Liver (tissue), 9 donors: ENCODE results near the gene SCTR. TPM values are rescaled to one million over a fixed set of nuclear protein-coding genes. Genes with fewer than 3 reads are reported as not detected.

Experiments
- DNase-seq: peaks from one replicate; pipeline ENCODE4 v3.0.0-alpha.2; 2017; ENCODE audit warnings: low spot score
- H3K27ac ChIP-seq, 2 donors: one replicate each; pipeline ENCODE4 v1.7.0; 2013; ENCODE audit warnings: inconsistent platforms in 2 of 2, low read length in 2 of 2, control low read depth in 1 of 2, low read depth in 1 of 2, mild to moderate bottlenecking in 1 of 2
- H3K27me3 ChIP-seq, 4 donors: one replicate each; pipeline versions ENCODE4 v1.6.1 to v1.7.0; 2013; ENCODE audit warnings: low read length in 3 of 4, inconsistent platforms in 1 of 4, mild to moderate bottlenecking in 1 of 4, moderate library complexity in 1 of 4; ENCODE audit not compliant: control insufficient read depth in 4 of 4, insufficient read depth in 4 of 4
- H3K36me3 ChIP-seq, 4 donors: one replicate each; pipeline versions ENCODE4 v1.6.1 to v1.7.0; 2013; ENCODE audit warnings: low read length in 3 of 4, mild to moderate bottlenecking in 3 of 4, low read depth in 1 of 4, moderate library complexity in 1 of 4; ENCODE audit not compliant: control insufficient read depth in 4 of 4, insufficient read depth in 3 of 4
- H3K4me1 ChIP-seq, 4 donors: one replicate each; pipeline versions ENCODE4 v1.6.1 to v1.7.0; 2013; ENCODE audit warnings: low read length in 3 of 4, mild to moderate bottlenecking in 3 of 4, moderate library complexity in 1 of 4; ENCODE audit not compliant: control insufficient read depth in 4 of 4, insufficient read depth in 4 of 4
- H3K4me3 ChIP-seq, 3 donors: one replicate each; pipeline versions ENCODE4 v1.6.1 to v1.7.0; 2013; ENCODE audit warnings: low read length in 3 of 3, control low read depth in 1 of 3, low read depth in 1 of 3, mild to moderate bottlenecking in 1 of 3
- H3K9ac ChIP-seq, 2 donors: one replicate each; pipeline ENCODE4 v1.7.0; 2013; ENCODE audit warnings: low read length in 2 of 2, mild to moderate bottlenecking in 2 of 2, moderate library complexity in 2 of 2, control low read depth in 1 of 2, low read depth in 1 of 2
- H3K9me3 ChIP-seq, 4 donors: one replicate each; pipeline versions ENCODE4 v1.6.1 to v1.7.0; 2013; ENCODE audit warnings: low read length in 3 of 4; ENCODE audit not compliant: control insufficient read depth in 4 of 4
- ATF3 ChIP-seq: IDR thresholded peaks from 2 replicates; pipeline ENCODE4 v1.6.1; 2016; ENCODE audit warnings: antibody characterized with exemption
- EGR1 ChIP-seq, 2 donors: IDR thresholded peaks; 2 replicates each; pipeline ENCODE4 v1.6.1; 2016 to 2018; ENCODE audit warnings: antibody characterized with exemption in 2 of 2, low read depth in 2 of 2
- FOXA1 ChIP-seq: IDR thresholded peaks from 2 replicates; pipeline ENCODE4 v1.6.1; 2016; ENCODE audit warnings: antibody characterized with exemption
- FOXA2 ChIP-seq: IDR thresholded peaks from 2 replicates; pipeline ENCODE4 v1.6.1; 2016; ENCODE audit warnings: antibody characterized with exemption
- GABPA ChIP-seq, 2 donors: IDR thresholded peaks in 1 of 2; conservative IDR thresholded peaks in 1 of 2; 2 replicates each; pipeline ENCODE4 v1.6.1; 2016; ENCODE audit warnings: antibody characterized with exemption in 2 of 2, mild to moderate bottlenecking in 1 of 2, moderate library complexity in 1 of 2
- HNF4G ChIP-seq: IDR thresholded peaks from 2 replicates; pipeline ENCODE4 v1.6.1; 2016; ENCODE audit warnings: antibody characterized with exemption
- JUND ChIP-seq, 2 donors: IDR thresholded peaks; 2 replicates each; pipeline ENCODE4 v1.6.1; 2016; ENCODE audit warnings: antibody characterized with exemption in 2 of 2
- NR2F2 ChIP-seq: IDR thresholded peaks from 2 replicates; pipeline ENCODE4 v1.6.1; 2016; ENCODE audit warnings: antibody characterized with exemption
- RAD21 ChIP-seq, 2 donors: IDR thresholded peaks; 2 replicates each; pipeline ENCODE4 v1.6.1; 2016; ENCODE audit warnings: antibody characterized with exemption in 2 of 2, mild to moderate bottlenecking in 2 of 2
- REST ChIP-seq: IDR thresholded peaks from 2 replicates; pipeline ENCODE4 v1.6.1; 2016; ENCODE audit warnings: antibody characterized with exemption, mild to moderate bottlenecking
- RXRA ChIP-seq, 2 donors: IDR thresholded peaks; 2 replicates each; pipeline ENCODE4 v1.6.1; 2017 to 2018; ENCODE audit warnings: antibody characterized with exemption in 2 of 2, mild to moderate bottlenecking in 1 of 2
- SP1 ChIP-seq: IDR thresholded peaks from 2 replicates; pipeline ENCODE4 v1.6.1; 2018; ENCODE audit warnings: antibody characterized with exemption, mild to moderate bottlenecking
- TAF1 ChIP-seq: conservative IDR thresholded peaks from 2 replicates; pipeline ENCODE4 v1.6.1; 2016; ENCODE audit warnings: antibody characterized with exemption, mild to moderate bottlenecking
- YY1 ChIP-seq: IDR thresholded peaks from 2 replicates; pipeline ENCODE4 v1.6.1; 2016; ENCODE audit warnings: antibody characterized with exemption, mild to moderate bottlenecking
- WGBS: extraction: QIAGEN DNeasy Blood & Tissue Kit; methylation state at CpG from one replicate; pipeline ENCODE4 v1.1.7; 2013; 5-methylcytosine and 5-hydroxymethylcytosine counted together
- polyA plus RNA-seq, 2 donors: library from polyadenylated mRNA; stranded (reverse) in 1 of 2; unstranded in 1 of 2; fragments of 200-250 nt in 1 of 2; fragments of >200 nt in 1 of 2; fragmentation: Nextera tagmentation in 1 of 2; extraction: Ambion mirVana in 1 of 2; gene quantifications; one replicate each; pipeline versions ENCODE4 v1.2.1 to v1.2.3, GENCODE V29; 2013 to 2015
- total RNA-seq, 2 donors: library from RNA; depleted of rRNA; stranded (reverse); fragments of >200 nt; gene quantifications; one replicate each; pipeline ENCODE4 v1.2.3, GENCODE V29; 2014
- TF ChIP-seq, protein P1 (sequence below): IDR thresholded peaks from 2 replicates; pipeline ENCODE4 v1.6.1; 2016; ENCODE audit warnings: antibody characterized with exemption
- TF ChIP-seq, protein P2 (sequence below): IDR thresholded peaks from 2 replicates; pipeline ENCODE4 v1.6.1; 2016; ENCODE audit warnings: antibody characterized with exemption
- TF ChIP-seq, protein P3 (sequence below): fragments of 150-350 bp; IDR thresholded peaks from 2 replicates; pipeline ENCODE4 v1.5.1; 2017; ENCODE audit warnings: improper control_type of control experiment, low read depth, low read length; ENCODE audit not compliant: missing input control
- donor health status: healthy.
- donor health status: healthy.
- donor health status: healthy.
- donor health status: healthy.
- donor health status: healthy.

Gene SCTR
- total and polyA plus RNA-seq, 4 donors, result 0.17 to 0.47 (median 0.29) TPM

- Histone ChIP-seq H3K27me3 (no peaks in the 10 kb centered on the region), H3K36me3 (no peaks in the 10 kb centered on the region), H3K4me1 (no peaks in the 10 kb centered on the region), H3K9me3 (no peaks in the 10 kb centered on the region), H3K4me3 (no peak overlapping the region), H3K27ac (no peak overlapping the region), H3K9ac (no peak overlapping the region)
- 94% methylated on average over 5 of the region's 5 CpGs for WGBS
- no peak for DNase-seq
- TF ChIP-seq, protein P1, sequence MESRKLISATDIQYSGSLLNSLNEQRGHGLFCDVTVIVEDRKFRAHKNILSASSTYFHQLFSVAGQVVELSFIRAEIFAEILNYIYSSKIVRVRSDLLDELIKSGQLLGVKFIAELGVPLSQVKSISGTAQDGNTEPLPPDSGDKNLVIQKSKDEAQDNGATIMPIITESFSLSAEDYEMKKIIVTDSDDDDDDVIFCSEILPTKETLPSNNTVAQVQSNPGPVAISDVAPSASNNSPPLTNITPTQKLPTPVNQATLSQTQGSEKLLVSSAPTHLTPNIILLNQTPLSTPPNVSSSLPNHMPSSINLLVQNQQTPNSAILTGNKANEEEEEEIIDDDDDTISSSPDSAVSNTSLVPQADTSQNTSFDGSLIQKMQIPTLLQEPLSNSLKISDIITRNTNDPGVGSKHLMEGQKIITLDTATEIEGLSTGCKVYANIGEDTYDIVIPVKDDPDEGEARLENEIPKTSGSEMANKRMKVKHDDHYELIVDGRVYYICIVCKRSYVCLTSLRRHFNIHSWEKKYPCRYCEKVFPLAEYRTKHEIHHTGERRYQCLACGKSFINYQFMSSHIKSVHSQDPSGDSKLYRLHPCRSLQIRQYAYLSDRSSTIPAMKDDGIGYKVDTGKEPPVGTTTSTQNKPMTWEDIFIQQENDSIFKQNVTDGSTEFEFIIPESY, result no peak
- TF ChIP-seq SP1 (no peak), JUND (IDR thresholded peaks at IDR 0.05) (no peak), NR2F2 (no peak), FOXA1 (no peak), FOXA2 (no peak), RXRA (IDR thresholded peaks at IDR 0.05) (no peak), REST (no peak), GABPA (IDR thresholded peaks at IDR 0.05 in 1 of 2, conservative IDR thresholded peaks at IDR 0.05 in 1 of 2) (no peak), HNF4G (no peak), YY1 (no peak), RAD21 (IDR thresholded peaks at IDR 0.05) (no peak), ATF3 (no peak), EGR1 (IDR thresholded peaks at IDR 0.05; ENCODE audit: low read depth in 2 of 2) (no peak)
- TF ChIP-seq, protein P2, sequence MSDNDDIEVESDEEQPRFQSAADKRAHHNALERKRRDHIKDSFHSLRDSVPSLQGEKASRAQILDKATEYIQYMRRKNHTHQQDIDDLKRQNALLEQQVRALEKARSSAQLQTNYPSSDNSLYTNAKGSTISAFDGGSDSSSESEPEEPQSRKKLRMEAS, result no peak
- TF ChIP-seq, protein P3, sequence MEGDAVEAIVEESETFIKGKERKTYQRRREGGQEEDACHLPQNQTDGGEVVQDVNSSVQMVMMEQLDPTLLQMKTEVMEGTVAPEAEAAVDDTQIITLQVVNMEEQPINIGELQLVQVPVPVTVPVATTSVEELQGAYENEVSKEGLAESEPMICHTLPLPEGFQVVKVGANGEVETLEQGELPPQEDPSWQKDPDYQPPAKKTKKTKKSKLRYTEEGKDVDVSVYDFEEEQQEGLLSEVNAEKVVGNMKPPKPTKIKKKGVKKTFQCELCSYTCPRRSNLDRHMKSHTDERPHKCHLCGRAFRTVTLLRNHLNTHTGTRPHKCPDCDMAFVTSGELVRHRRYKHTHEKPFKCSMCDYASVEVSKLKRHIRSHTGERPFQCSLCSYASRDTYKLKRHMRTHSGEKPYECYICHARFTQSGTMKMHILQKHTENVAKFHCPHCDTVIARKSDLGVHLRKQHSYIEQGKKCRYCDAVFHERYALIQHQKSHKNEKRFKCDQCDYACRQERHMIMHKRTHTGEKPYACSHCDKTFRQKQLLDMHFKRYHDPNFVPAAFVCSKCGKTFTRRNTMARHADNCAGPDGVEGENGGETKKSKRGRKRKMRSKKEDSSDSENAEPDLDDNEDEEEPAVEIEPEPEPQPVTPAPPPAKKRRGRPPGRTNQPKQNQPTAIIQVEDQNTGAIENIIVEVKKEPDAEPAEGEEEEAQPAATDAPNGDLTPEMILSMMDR, result no peak
These were observed 62.5 kb downstream of the SCTR start for GRCh38 chr2:119461811-119462210.

DNA sequence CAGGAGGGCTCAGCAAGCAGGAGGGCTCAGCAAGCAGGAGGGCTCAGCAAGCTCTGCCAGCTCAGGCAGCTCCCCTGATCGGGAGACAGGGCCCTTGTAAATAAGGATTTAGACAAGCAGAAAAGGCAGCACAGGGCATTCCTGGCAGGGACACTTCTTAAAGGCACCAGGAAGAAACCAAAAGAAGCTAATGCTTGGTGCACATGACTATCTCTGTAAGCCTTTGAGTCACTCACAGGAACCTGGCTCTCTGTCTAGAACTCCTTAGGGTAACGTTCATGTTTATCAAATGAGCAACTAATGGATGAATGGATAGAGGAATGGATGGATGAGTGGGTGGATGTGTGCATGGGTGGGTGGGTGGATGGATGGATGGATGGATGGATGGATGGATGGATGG lies 64.2 kb downstream of the SCTR start:
- Histone ChIP-seq H3K4me1 (no peaks in the 10 kb centered on the region), H3K9me3 (no peaks in the 10 kb centered on the region), H3K9ac (no peak overlapping the region), H3K27me3 (no peaks in the 10 kb centered on the region), H3K36me3 (no peaks in the 10 kb centered on the region), H3K27ac (no peak overlapping the region), H3K4me3 (no peak overlapping the region)
- WGBS, result 81% methylated on average over 2 of the region's 2 CpGs
- TF ChIP-seq HNF4G (no peak), REST (no peak), TAF1 (no peak)
- DNase-seq, result no peak
